GM12878 (cell line): ENCODE results near the gene GLB1L3. TPM values are rescaled to one million over a fixed set of nuclear protein-coding genes. Genes with fewer than 3 reads are reported as not detected.

Experiments
- ATAC-seq: fragments of 200-7000 bp; cut with Tn5 transposase; 3 replicates; pipeline ENCODE4 v1.9.1; 2020; ENCODE audit warnings: mild to moderate bottlenecking, moderate library complexity
- BruUV-seq: library from RNA; stranded (reverse); fragments of 400-500 nt; replicated peaks from 2 replicates; lab custom pipeline; 2021; lab: Mats Ljungman, UMichigan
- CTCF ChIA-PET: fragments of 300-600 bp; sonication (Branson Sonifier 250); formaldehyde crosslinking; extraction: SDS; loops from one replicate; lab custom pipeline; 2021; ENCODE audit warnings: inconsistent platforms; lab: Yijun Ruan, JAX
- POLR2A ChIA-PET: fragments of 350-600 bp; formaldehyde crosslinking; extraction: SDS; loops from one replicate; lab custom pipeline; 2021; ENCODE audit warnings: inconsistent platforms; lab: Charles Lee
- RAD21 ChIA-PET: fragments of 300-600 bp; sonication (Branson Sonifier 250); formaldehyde crosslinking; loops from one replicate; lab custom pipeline; 2023; ENCODE audit warnings: antibody characterized with exemption; ENCODE audit not compliant: unreplicated experiment; lab: Charles Lee
- SMC1A ChIA-PET: fragments of 300-600 bp; sonication (Branson Sonifier 250); formaldehyde crosslinking; loops from one replicate; lab custom pipeline; 2023; ENCODE audit not compliant: unreplicated experiment, uncharacterized antibody; lab: Charles Lee
- DNase-seq: peaks from one replicate; pipeline ENCODE4 v3.0.0-alpha.2; 2011; ENCODE audit warnings: low read depth, low spot score
- FAIRE-seq: peaks from 3 replicates; lab custom pipeline; 2011; peaks lifted over from hg19 to GRCh38; lab: Jason Lieb, UNC
- H2AFZ ChIP-seq: 2 replicates; pipeline ENCODE4 v1.6.0; 2011; ENCODE audit warnings: low read depth, low read length, control low read depth; ENCODE audit not compliant: control insufficient read depth
- H3K27ac ChIP-seq: 2 replicates; pipeline ENCODE4 v1.5.1; 2011; ENCODE audit warnings: control low read depth; ENCODE audit not compliant: control insufficient read depth, insufficient read depth
- H3K27me3 ChIP-seq, 2 experiments: replicated peaks in 1 of 2; 2 replicates each; pipeline versions ENCODE4 v1.6.0 to v1.6.1; 2011; ENCODE audit warnings: low read length in 1 of 2; ENCODE audit not compliant: control insufficient read depth in 2 of 2, insufficient read depth in 2 of 2
- H3K36me3 ChIP-seq, 2 experiments: 2 replicates each; pipeline ENCODE4 v1.5.1; 2011; ENCODE audit warnings: low read length in 1 of 2; ENCODE audit not compliant: control insufficient read depth in 2 of 2, insufficient read depth in 2 of 2
- H3K4me1 ChIP-seq: 2 replicates; pipeline ENCODE4 v1.6.1; 2011; ENCODE audit warnings: mild to moderate bottlenecking, low read length, moderate library complexity, mixed read lengths; ENCODE audit not compliant: control insufficient read depth, insufficient read depth
- H3K4me2 ChIP-seq: 2 replicates; pipeline ENCODE4 v1.6.0; 2011; ENCODE audit warnings: control low read depth; ENCODE audit not compliant: control insufficient read depth, insufficient read depth
- H3K4me3 ChIP-seq: fragments of 200-600 bp; sonication (generic); 2 replicates; pipeline ENCODE4 v1.5.1; 2016
- H3K79me2 ChIP-seq: 2 replicates; pipeline ENCODE4 v1.6.0; 2011; ENCODE audit warnings: low read length; ENCODE audit not compliant: control insufficient read depth, insufficient read depth
- H3K9ac ChIP-seq: 2 replicates; pipeline ENCODE4 v1.8.0; 2011; ENCODE audit warnings: low read length, control low read depth, mixed read lengths; ENCODE audit not compliant: control insufficient read depth, insufficient read depth
- H3K9me3 ChIP-seq: replicated peaks from 3 replicates; pipeline ENCODE4 v1.5.1; 2011; ENCODE audit warnings: mild to moderate bottlenecking, low read length; ENCODE audit not compliant: control insufficient read depth, insufficient read depth
- H4K20me1 ChIP-seq: 2 replicates; pipeline ENCODE4 v1.6.0; 2011; ENCODE audit not compliant: control insufficient read depth, insufficient read depth
- ATF7 ChIP-seq: fragments of 450-650 bp; IDR thresholded peaks from 2 replicates; pipeline ENCODE4 v1.6.1; 2016; ENCODE audit warnings: low read depth, mild to moderate bottlenecking
- CBX3 ChIP-seq: fragments of 200-600 bp; sonication (generic); IDR thresholded peaks from 2 replicates; pipeline ENCODE4 v1.6.1; 2016; ENCODE audit warnings: low read depth, borderline replicate concordance
- GABPA ChIP-seq: IDR thresholded peaks from 2 replicates; pipeline ENCODE4 v1.6.1; 2014; ENCODE audit warnings: antibody characterized with exemption, low read depth, mild to moderate bottlenecking, inconsistent platforms
- RAD21 ChIP-seq: IDR thresholded peaks from 2 replicates; pipeline ENCODE4 v1.6.1; 2011; ENCODE audit warnings: mild to moderate bottlenecking, low read depth, low read length, moderate library complexity; ENCODE audit not compliant: insufficient read depth
- RAD51 ChIP-seq: fragments of 450-650 bp; IDR thresholded peaks from 2 replicates; pipeline ENCODE4 v1.6.1; 2016; ENCODE audit warnings: moderate library complexity, mild to moderate bottlenecking, inconsistent platforms
- SMC3 ChIP-seq: IDR thresholded peaks from 2 replicates; pipeline ENCODE4 v1.6.1; 2011; ENCODE audit warnings: low read length, improper control_type of control experiment, borderline replicate concordance
- SREBF1 ChIP-seq: IDR thresholded peaks from 2 replicates; pipeline ENCODE4 v1.6.1; 2012; ENCODE audit warnings: mild to moderate bottlenecking, low read length
- ZNF622 ChIP-seq: fragments of 450-650 bp; IDR thresholded peaks from 2 replicates; pipeline ENCODE4 v1.6.1; 2017; ENCODE audit warnings: mild to moderate bottlenecking, inconsistent platforms
- WGBS: methylation state at CpG from one replicate; pipeline ENCODE4 v1.1.6; 2016; ENCODE audit warnings: low lambda C conversion rate; ENCODE audit not compliant: insufficient replicate concordance, insufficient coverage; ENCODE audit errors: missing lambda C conversion rate; 5-methylcytosine and 5-hydroxymethylcytosine counted together
- in situ Hi-C: fragments of 300-500 bp; cut with MboI; formaldehyde crosslinking; loops from 9 replicates; pipeline ENCODE4 v1.14.3; 2018; ENCODE audit warnings: mixed read lengths
- intact Hi-C: fragments of 100-400 bp; cut with micrococcal nuclease; formaldehyde crosslinking; loops from one replicate; pipeline ENCODE4 v1.14.2; 2022; ENCODE audit not compliant: unreplicated experiment
- polyA plus RNA-seq, 11 experiments: library from polyadenylated mRNA; depleted of rRNA in 4 of 11; unstranded in 6 of 11; stranded (reverse) in 5 of 11; fragments of >200 nt; fragmentation: Nextera tagmentation in 4 of 11; fragmentation: Illumina TruSeq in 1 of 11; extraction: Ambion mirVana in 4 of 11; extraction: Trizol in 1 of 11; gene quantifications; 1 replicate in 1 of 11; 2 replicates in 10 of 11; pipeline versions ENCODE4 v1.2.1 to v1.2.3, GENCODE V29; 2011 to 2016; ENCODE audit warnings: inconsistent platforms in 2 of 11, missing spikeins in 2 of 11, low read depth in 1 of 11
- total RNA-seq, 4 experiments: library from RNA; depleted of rRNA in 3 of 4; stranded (reverse); fragments of >200 nt in 3 of 4; fragmentation: Illumina TruSeq in 1 of 4; extraction: Trizol in 1 of 4; gene quantifications; 2 replicates each; pipeline versions ENCODE4 v1.2.1 to v1.2.3, GENCODE V29; 2013 to 2021
- TF ChIP-seq, protein P1 (sequence below): fragments of 450-650 bp; conservative IDR thresholded peaks from 2 replicates; pipeline ENCODE4 v1.6.1; 2017; ENCODE audit warnings: mild to moderate bottlenecking, moderate library complexity
- TF ChIP-seq, protein P2 (sequence below), 3 experiments: IDR thresholded peaks in 2 of 3; conservative IDR thresholded peaks in 1 of 3; 2 replicates each; pipeline ENCODE4 v1.5.1; 2011; ENCODE audit warnings: low read depth in 3 of 3, low read length in 3 of 3, mild to moderate bottlenecking in 3 of 3, control low read depth in 2 of 3, moderate library complexity in 2 of 3, inconsistent platforms in 1 of 3, mixed read lengths in 1 of 3; ENCODE audit not compliant: control insufficient read depth in 2 of 3, insufficient read depth in 1 of 3; ENCODE audit errors: extremely low read depth in 1 of 3

Gene GLB1L3
- total and polyA plus RNA-seq, 10 of the 15 experiments (the other 5 are each of a cell fraction or from before 2014, with no cell fraction given): 0.53 to 2.9 (median 1.9) TPM; not detected in 1

DNA sequence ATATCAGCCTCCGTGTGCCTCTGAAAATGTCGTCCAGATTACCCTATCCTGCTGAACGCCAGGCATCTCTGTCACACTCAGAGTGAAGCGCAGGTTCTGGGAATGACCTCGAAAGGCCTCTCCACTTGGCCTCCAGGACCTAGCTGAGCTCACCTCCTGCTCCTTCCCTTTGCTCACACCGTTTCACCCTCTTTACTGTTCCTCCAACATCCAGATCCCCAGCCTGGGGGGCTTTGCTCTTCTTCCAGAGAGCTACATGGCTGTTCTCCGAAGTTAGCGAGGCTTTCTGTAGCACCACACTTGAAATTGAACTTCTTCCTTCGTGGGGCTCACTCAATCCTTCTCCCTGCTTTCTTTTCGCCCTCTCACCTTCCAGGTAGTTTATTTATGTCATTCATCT is 83.5 kb downstream of the GLB1L3 start:
- Histone ChIP-seq H4K20me1 (no peaks in the 10 kb centered on the region), H3K9ac (no peak overlapping the region), H2AFZ (no peak overlapping the region), H3K4me1 (no peaks in the 10 kb centered on the region), H3K4me3 (no peak overlapping the region), H3K9me3 (no peaks in the 10 kb centered on the region), H3K36me3 (no peaks in the 10 kb centered on the region), H3K79me2 (no peaks in the 10 kb centered on the region), H3K4me2 (no peak overlapping the region), H3K27ac (no peak overlapping the region), H3K27me3 (no peaks in the 10 kb centered on the region; a peak in 1 of 4 replicates)
- TF ChIP-seq GABPA: no peak
- in situ Hi-C loops: no loop called here
- 63% methylated on average over 10 of the region's 10 CpGs for whole genome bisulfite sequencing
- intact Hi-C loops: loop anchor here (5.0 to 10.0 kb wide), 2 partner anchors 155 to 508 kb away; no protein-coding TSS in a partner anchor
- BruUV-seq: no TSS peak
- FAIRE-seq (no peak), DNase-seq (no peak), ATAC-seq (no peak)
- ChIA-PET POLR2A (no interaction called here), RAD21 (no interaction called here), CTCF (no interaction called here), SMC1A (no interaction called here)

DNA sequence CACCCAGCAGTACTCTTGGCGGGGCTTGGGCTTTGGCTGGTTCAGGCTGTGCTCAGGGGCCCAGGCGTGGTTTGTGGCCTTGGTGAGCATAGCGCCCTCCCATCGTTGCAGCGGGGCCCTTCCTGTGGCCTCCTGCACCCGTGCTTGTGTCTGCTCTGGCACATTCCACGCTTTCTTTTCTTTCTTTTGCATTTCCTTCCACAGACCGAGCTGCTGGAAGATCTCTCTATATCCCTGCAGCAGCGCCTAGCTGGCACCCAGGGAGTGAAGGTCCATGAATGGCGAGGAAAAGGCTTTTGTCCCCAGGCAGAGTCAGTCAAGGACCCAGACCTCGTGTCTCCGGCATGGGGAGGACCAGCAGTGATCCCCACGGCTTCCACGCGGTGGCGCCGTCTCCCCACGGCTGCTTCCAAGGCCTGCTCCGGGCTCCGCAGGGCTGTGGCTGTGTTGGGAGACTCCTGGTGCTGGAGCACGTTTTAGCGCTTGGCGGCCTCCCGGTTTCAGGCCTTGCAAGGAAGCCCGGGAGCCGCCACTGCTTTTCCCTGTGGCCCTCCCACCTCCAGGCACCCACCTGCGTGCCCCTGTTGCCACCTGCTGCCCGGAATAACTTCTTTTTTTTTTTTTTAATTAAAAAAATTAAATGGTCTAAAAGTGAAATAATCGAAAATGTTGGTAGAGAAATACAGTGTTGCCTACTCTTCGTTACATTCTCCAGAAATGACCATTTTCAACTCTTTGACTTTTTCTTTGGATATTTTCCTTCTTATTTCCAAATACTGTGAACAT is 84.1 kb downstream of the GLB1L3 start:
- ATAC-seq (peak; percentile 98), FAIRE-seq (peak; percentile 18), DNase-seq (no peak)
- ChIA-PET SMC1A (no interaction called here), CTCF (no interaction called here), POLR2A (no interaction called here), RAD21 (no interaction called here)
- Histone ChIP-seq H3K79me2 (no peaks in the 10 kb centered on the region), H3K4me3 (no peak overlapping the region), H3K4me2 (no peak overlapping the region), H3K9ac (no peak overlapping the region), H3K27me3 (no peaks in the 10 kb centered on the region; a peak in 1 of 4 replicates), H3K4me1 (no peaks in the 10 kb centered on the region), H3K27ac (no peak overlapping the region), H4K20me1 (no peaks in the 10 kb centered on the region), H3K36me3 (no peaks in the 10 kb centered on the region), H2AFZ (no peak overlapping the region), H3K9me3 (no peaks in the 10 kb centered on the region)
- 6% methylated on average over 30 of the region's 30 CpGs for whole genome bisulfite sequencing
- intact Hi-C loops: loop anchor here (5.0 kb wide), 1 partner anchor 507 kb away; no protein-coding TSS in a partner anchor
- in situ Hi-C loops: no loop called here
- BruUV-seq: no TSS peak
- TF ChIP-seq, protein P1, sequence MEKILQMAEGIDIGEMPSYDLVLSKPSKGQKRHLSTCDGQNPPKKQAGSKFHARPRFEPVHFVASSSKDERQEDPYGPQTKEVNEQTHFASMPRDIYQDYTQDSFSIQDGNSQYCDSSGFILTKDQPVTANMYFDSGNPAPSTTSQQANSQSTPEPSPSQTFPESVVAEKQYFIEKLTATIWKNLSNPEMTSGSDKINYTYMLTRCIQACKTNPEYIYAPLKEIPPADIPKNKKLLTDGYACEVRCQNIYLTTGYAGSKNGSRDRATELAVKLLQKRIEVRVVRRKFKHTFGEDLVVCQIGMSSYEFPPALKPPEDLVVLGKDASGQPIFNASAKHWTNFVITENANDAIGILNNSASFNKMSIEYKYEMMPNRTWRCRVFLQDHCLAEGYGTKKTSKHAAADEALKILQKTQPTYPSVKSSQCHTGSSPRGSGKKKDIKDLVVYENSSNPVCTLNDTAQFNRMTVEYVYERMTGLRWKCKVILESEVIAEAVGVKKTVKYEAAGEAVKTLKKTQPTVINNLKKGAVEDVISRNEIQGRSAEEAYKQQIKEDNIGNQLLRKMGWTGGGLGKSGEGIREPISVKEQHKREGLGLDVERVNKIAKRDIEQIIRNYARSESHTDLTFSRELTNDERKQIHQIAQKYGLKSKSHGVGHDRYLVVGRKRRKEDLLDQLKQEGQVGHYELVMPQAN: 0 out of 2 replicates have a peak, but pooled peaks have one; percentile 18
- TF ChIP-seq GABPA (no peak), CBX3 (no peak), SREBF1 (no peak), ATF7 (no peak), SMC3 (peak; percentile 57; the same call in 1 of the 2 replicates), RAD51 (no peak), ZNF622 (no peak), RAD21 (peak; percentile 83)
- TF ChIP-seq, protein P2, sequence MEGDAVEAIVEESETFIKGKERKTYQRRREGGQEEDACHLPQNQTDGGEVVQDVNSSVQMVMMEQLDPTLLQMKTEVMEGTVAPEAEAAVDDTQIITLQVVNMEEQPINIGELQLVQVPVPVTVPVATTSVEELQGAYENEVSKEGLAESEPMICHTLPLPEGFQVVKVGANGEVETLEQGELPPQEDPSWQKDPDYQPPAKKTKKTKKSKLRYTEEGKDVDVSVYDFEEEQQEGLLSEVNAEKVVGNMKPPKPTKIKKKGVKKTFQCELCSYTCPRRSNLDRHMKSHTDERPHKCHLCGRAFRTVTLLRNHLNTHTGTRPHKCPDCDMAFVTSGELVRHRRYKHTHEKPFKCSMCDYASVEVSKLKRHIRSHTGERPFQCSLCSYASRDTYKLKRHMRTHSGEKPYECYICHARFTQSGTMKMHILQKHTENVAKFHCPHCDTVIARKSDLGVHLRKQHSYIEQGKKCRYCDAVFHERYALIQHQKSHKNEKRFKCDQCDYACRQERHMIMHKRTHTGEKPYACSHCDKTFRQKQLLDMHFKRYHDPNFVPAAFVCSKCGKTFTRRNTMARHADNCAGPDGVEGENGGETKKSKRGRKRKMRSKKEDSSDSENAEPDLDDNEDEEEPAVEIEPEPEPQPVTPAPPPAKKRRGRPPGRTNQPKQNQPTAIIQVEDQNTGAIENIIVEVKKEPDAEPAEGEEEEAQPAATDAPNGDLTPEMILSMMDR (IDR thresholded peaks at IDR 0.05 in 2 of 3, conservative IDR thresholded peaks at IDR 0.05 in 1 of 3; ENCODE audit: control insufficient read depth in 2 of 3, extremely low read depth in 1 of 3, insufficient read depth in 1 of 3, low read depth in 3 of 3, low read length in 3 of 3): peak; percentile 75 to 89 (median 81)
